Umbilical cord (tissue), 2 donors: Measurements from ENCODE around the gene CFAP45. TPM values are rescaled to one million over a fixed set of nuclear protein-coding genes. Genes with fewer than 3 reads are reported as not detected.
"Not testable (repeated sequence)": the region's sequence is repeated elsewhere in the genome, so short reads cannot be mapped to it uniquely, and the experiment has no call there.

Experiments used
- DNase-seq: peaks from one replicate; pipeline ENCODE4 v3.0.0-alpha.2; 2015; ENCODE audit warnings: low spot score
- total RNA-seq: library from RNA; depleted of rRNA; stranded (reverse); fragments of >200 nt; gene quantifications from one replicate; pipeline ENCODE4 v1.2.3, GENCODE V29; 2014; ENCODE audit warnings: low replicate concordance; ENCODE audit not compliant: insufficient read depth

The CFAP45 gene
- total RNA-seq, 1 donor from 2014 or later: 13.2 TPM

- no peak for DNase-seq
Observed at GRCh38 chr1:159906960-159907359, 7.0 kb upstream of the CFAP45 start.

GRCh38 chr1:159904036-159904435, 4.1 kb upstream of the CFAP45 start:
- not testable (repeated sequence) for DNase-seq

GRCh38 chr1:159902541-159902940, 2.6 kb upstream of the CFAP45 start:
- no peak for DNase-seq

- peak; percentile 72 for DNase-seq
Observed at GRCh38 chr1:159900755-159901360, 893 bp upstream of the CFAP45 start.

GRCh38 chr1:159899634-159900033, 331 bp downstream of the CFAP45 start:
- not testable (repeated sequence) for DNase-seq

- DNase-seq: no peak
Observed at GRCh38 chr1:159898527-159898926, 1.4 kb downstream of the CFAP45 start.

- DNase-seq: no peak
Observed at GRCh38 chr1:159897962-159898361, 2.0 kb downstream of the CFAP45 start.

GRCh38 chr1:159896546-159896930, 3.4 kb downstream of the CFAP45 start:
- no peak for DNase-seq

- no peak for DNase-seq
Observed at GRCh38 chr1:159895836-159896545, 4.0 kb downstream of the CFAP45 start.

- DNase-seq: no peak
Observed at GRCh38 chr1:159895286-159895685, 4.7 kb downstream of the CFAP45 start.

- DNase-seq: no peak
Observed at GRCh38 chr1:159892944-159893343, 7.0 kb downstream of the CFAP45 start.

- DNase-seq: peak; percentile 92
Observed at GRCh38 chr1:159891275-159892157, 8.4 kb downstream of the CFAP45 start.

GRCh38 chr1:159890390-159890789, 9.6 kb downstream of the CFAP45 start:
- DNase-seq: no peak

- peak; percentile 84 for DNase-seq
Observed at GRCh38 chr1:159889821-159890252, 10.1 kb downstream of the CFAP45 start.

GRCh38 chr1:159889202-159889601, 10.8 kb downstream of the CFAP45 start:
- no peak for DNase-seq

GRCh38 chr1:159884296-159884695, 15.7 kb downstream of the CFAP45 start:
- DNase-seq: no peak

GRCh38 chr1:159883134-159883533, 16.8 kb downstream of the CFAP45 start:
- no peak for DNase-seq

- no peak for DNase-seq
Observed at GRCh38 chr1:159882527-159882862, 17.5 kb downstream of the CFAP45 start.

- peak; percentile 77 for DNase-seq
Observed at GRCh38 chr1:159881622-159882526, 18.1 kb downstream of the CFAP45 start.

- no peak for DNase-seq
Observed at GRCh38 chr1:159880430-159880829, 19.5 kb downstream of the CFAP45 start.

- no peak for DNase-seq
Observed at GRCh38 chr1:159879977-159880376, 20.0 kb downstream of the CFAP45 start.
